GM21576 (cell line): ENCODE measurements around the gene DGCR8.

ENCODE experiments used
- ATAC-seq: cut with Tn5 transposase; IDR thresholded peaks from one replicate; pipeline ENCODE4 v1.9.1; 2021; ENCODE audit warnings: mild to moderate bottlenecking, moderate library complexity; ENCODE audit not compliant: unreplicated experiment

Gene DGCR8

GRCh38 chr22:20123366-20124082 is 43.5 kb downstream of the DGCR8 start:
- no peak for ATAC-seq

GRCh38 chr22:20124083-20124787 is 44.2 kb downstream of the DGCR8 start:
- ATAC-seq = no peak

- ATAC-seq = no peak
Observed at GRCh38 chr22:20125201-20126174, 45.4 kb downstream of the DGCR8 start.

- no peak for ATAC-seq
Observed at GRCh38 chr22:20126284-20127029, 46.4 kb downstream of the DGCR8 start.

- ATAC-seq = no peak
Observed at GRCh38 chr22:20127318-20127868, 47.4 kb downstream of the DGCR8 start.

- ATAC-seq = no peak
Observed at GRCh38 chr22:20127869-20128618, 48.0 kb downstream of the DGCR8 start.

GRCh38 chr22:20128619-20128901 is 48.5 kb downstream of the DGCR8 start:
- no peak for ATAC-seq

GRCh38 chr22:20128902-20129746 is 49.1 kb downstream of the DGCR8 start:
- ATAC-seq = no peak

- no peak for ATAC-seq
Observed at GRCh38 chr22:20129747-20130014, 49.6 kb downstream of the DGCR8 start.

- no peak for ATAC-seq
Observed at GRCh38 chr22:20130319-20130718, 50.3 kb downstream of the DGCR8 start.

GRCh38 chr22:20130731-20131596 is 50.9 kb downstream of the DGCR8 start:
- peak; percentile 47 for ATAC-seq

GRCh38 chr22:20131597-20131858 is 51.5 kb downstream of the DGCR8 start, which contains the start of gene ZDHHC8:
TSS of gene ZDHHC8 (plus strand) at chr22:20131804. CDS start at chr22:20131948, 144 bp downstream.
- peak; percentile 30 for ATAC-seq

- ATAC-seq = no peak
Observed at GRCh38 chr22:20131859-20132685, 52.0 kb downstream of the DGCR8 start.

- no peak for ATAC-seq
Observed at GRCh38 chr22:20132686-20133246, 52.7 kb downstream of the DGCR8 start.

- ATAC-seq = no peak
Observed at GRCh38 chr22:20133930-20134549, 54.0 kb downstream of the DGCR8 start.

GRCh38 chr22:20135265-20135664 is 55.2 kb downstream of the DGCR8 start:
- no peak for ATAC-seq
